ENCODE measurements around the gene PEAK1. TPM values are rescaled to one million over a fixed set of nuclear protein-coding genes. Genes with fewer than 3 reads are reported as not detected.

The PEAK1 gene
- 2.6 and 6.2 TPM in 2 replicates for total RNA-seq

DNA sequence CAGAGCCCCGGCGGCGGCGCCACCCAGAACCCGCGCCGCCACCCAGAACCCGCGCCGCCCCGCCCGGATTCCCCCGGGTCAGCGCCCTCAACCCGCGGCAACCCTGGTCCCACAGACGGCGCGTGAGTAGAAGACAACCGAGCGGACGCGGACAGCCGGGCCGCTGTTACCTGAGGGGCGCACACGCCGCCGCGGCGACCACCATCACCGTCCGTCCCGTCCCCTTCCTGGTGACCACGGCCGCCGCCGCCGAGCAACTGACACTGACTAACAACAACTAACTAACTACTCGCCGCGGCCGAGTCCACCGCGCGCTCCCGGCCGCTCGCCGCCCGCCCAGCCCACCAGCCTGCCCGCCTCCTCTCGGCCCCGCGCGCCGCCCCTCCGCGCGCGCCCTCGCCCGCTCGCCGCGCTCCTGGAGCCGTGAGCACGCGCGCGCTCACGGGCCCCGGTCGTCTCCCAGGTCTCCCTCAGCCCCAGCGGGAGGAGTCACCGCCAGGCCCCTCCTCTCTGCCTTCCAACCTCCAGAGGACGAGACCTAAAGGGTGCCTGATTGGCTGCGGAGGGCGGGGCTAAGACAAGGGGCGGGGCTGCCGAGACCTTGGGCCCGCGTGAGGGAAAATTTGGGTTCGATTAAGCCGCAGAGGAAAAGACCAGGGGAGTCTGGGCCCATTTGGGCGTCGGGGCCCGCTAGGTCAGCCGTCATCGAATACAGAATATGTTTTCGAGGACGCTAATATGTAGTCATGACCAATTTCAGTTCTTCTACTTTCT, at the start of gene PEAK1:
Gene PEAK1, minus strand, starts transcription at position 269 of the 774 bp plus-strand sequence. CDS start 238,178 bp downstream, outside the sequence.

GRCh38 chr15:77420610-77421369, 886 bp upstream of the PEAK1 start, which contains the start of gene HMG20A:
TSS of gene HMG20A (plus strand) at chr15:77420888. CDS start at chr15:77458408, 37,520 bp downstream.

GRCh38 chr15:77070495-77071304, 349.2 kb downstream of the PEAK1 start, which contains the start of gene TSPAN3:
TSS of gene TSPAN3 (minus strand) at chr15:77071109. CDS start at chr15:77070954, 155 bp downstream.

Other genes with a start within 250 kb of the PEAK1 start
- gene HMG20A, start 784 bp upstream of the PEAK1 start, total RNA-seq, result 27.7 and 33.1 TPM in 2 replicates
- gene LINGO1, start 212.8 kb upstream of the PEAK1 start, total RNA-seq, result not detected in 2 replicates